ENCODE data around the gene KCNN1.

DNA sequence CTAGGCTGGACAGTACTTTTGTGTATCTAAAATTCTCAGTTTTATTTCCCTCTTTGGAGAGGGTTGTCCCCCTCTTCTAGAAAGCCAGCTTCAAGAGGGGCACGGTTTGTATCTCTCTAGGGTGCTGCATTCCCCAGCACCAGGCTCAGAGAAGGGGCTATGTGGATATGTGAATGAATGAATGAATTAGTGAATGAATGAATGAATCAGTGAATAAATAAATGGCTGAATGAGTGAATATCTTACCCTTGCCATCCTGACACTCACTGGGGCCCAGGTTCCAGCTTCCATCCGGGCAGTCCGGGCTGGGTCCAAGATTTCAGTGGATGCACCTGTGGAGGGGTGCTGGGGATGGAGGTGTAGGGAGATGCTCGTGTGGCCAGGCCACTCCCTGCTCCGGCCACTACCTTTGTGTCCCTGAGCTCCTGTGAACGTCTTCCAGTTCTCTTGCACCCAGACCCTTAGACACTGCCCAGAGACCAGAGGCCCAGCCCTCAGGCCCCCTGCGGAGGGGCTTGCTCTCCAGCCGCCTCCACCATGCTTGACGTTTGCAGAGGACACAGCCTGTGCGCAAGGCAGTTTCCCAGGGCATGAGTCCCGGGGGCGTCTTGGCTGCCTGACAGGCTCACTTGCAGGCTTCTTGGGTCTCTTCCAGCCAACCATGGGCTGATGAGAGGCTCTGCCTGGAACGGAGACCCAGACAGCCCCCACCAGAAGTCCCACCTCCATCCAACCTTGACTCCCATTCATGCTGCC is 2.8 kb upstream of the KCNN1 start:
- TF ChIP-seq POLR2A (IDR thresholded peaks at IDR 0.05) = no peak
- TF ChIP-seq, protein P1, sequence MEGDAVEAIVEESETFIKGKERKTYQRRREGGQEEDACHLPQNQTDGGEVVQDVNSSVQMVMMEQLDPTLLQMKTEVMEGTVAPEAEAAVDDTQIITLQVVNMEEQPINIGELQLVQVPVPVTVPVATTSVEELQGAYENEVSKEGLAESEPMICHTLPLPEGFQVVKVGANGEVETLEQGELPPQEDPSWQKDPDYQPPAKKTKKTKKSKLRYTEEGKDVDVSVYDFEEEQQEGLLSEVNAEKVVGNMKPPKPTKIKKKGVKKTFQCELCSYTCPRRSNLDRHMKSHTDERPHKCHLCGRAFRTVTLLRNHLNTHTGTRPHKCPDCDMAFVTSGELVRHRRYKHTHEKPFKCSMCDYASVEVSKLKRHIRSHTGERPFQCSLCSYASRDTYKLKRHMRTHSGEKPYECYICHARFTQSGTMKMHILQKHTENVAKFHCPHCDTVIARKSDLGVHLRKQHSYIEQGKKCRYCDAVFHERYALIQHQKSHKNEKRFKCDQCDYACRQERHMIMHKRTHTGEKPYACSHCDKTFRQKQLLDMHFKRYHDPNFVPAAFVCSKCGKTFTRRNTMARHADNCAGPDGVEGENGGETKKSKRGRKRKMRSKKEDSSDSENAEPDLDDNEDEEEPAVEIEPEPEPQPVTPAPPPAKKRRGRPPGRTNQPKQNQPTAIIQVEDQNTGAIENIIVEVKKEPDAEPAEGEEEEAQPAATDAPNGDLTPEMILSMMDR (IDR thresholded peaks at IDR 0.05) = no peak
